ENCODE data around the gene PGS1.

DNA sequence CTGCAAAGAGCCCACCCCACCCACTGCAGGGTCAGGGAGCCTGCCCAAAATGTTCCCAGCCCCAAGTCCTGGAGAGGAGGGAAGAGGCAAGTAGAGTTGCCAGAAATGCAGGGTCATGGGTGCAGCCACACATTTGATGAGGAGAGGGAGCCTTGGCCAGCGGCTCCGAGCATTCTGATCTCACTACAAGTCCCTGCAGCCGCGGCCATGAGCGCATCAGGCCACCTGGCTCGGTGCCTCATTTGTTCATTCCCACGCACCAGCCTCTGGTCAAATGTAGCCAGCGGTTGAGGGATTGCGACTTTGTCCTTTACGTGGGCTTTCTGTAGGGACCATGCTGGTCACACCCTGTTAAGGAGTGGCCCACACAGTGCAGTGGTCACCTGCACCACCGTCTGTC is 48.7 kb downstream of the PGS1 start:
- no peak for TF ChIP-seq POLR2AphosphoS5 (IDR thresholded peaks at IDR 0.05)
- no peak for TF ChIP-seq EP300 (IDR thresholded peaks at IDR 0.05)
- TF ChIP-seq, protein P1, sequence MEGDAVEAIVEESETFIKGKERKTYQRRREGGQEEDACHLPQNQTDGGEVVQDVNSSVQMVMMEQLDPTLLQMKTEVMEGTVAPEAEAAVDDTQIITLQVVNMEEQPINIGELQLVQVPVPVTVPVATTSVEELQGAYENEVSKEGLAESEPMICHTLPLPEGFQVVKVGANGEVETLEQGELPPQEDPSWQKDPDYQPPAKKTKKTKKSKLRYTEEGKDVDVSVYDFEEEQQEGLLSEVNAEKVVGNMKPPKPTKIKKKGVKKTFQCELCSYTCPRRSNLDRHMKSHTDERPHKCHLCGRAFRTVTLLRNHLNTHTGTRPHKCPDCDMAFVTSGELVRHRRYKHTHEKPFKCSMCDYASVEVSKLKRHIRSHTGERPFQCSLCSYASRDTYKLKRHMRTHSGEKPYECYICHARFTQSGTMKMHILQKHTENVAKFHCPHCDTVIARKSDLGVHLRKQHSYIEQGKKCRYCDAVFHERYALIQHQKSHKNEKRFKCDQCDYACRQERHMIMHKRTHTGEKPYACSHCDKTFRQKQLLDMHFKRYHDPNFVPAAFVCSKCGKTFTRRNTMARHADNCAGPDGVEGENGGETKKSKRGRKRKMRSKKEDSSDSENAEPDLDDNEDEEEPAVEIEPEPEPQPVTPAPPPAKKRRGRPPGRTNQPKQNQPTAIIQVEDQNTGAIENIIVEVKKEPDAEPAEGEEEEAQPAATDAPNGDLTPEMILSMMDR (IDR thresholded peaks at IDR 0.05) = no peak

All from esophagus muscularis mucosa (tissue), 4 donors.